Activated T-cell treated with anti-CD3 and anti-CD28 coated beads, Interleukin-2, amount 50 U/mL, for 4 hours (primary cell): ENCODE measurements around the gene MBP. TPM values are rescaled to one million over a fixed set of nuclear protein-coding genes. Genes with fewer than 3 reads are reported as not detected.

Source experiments
- ATAC-seq, 2 donors: fragments of 200-7000 bp; cut with Tn5 transposase; one replicate each; pipeline ENCODE4 v1.10.0; 2021
- DNase-seq: peaks from one replicate; pipeline ENCODE4 v3.0.0-alpha.2; 2020
- H3K27me3 Mint-ChIP-seq: one replicate; pipeline ENCODE4 v1.8.0; 2021; ENCODE audit warnings: low read depth, mixed read lengths
- H3K36me3 Mint-ChIP-seq: one replicate; pipeline ENCODE4 v1.8.0; 2022; ENCODE audit warnings: mixed read lengths; ENCODE audit not compliant: insufficient read depth
- H3K4me1 Mint-ChIP-seq: one replicate; pipeline ENCODE4 v1.8.0; 2021; ENCODE audit warnings: low read depth, mixed read lengths
- H3K4me3 Mint-ChIP-seq: one replicate; pipeline ENCODE4 v1.8.0; 2021; ENCODE audit warnings: mild to moderate bottlenecking, moderate library complexity, mixed read lengths
- H3K9me3 Mint-ChIP-seq: one replicate; pipeline ENCODE4 v1.8.0; 2021; ENCODE audit warnings: mixed read lengths
- total RNA-seq, 3 donors: library from RNA; stranded (reverse); gene quantifications; one replicate each; pipeline ENCODE4 v1.2.1, GENCODE V29; 2021

MBP gene
- total RNA-seq, 3 donors from 2014 or later: 28.1 to 32.9 (median 32.3) TPM

GRCh38 chr18:77161961-77162360 lies 29.4 kb upstream of the MBP start:
- Mint-ChIP-seq H3K9me3 (no peaks in the 10 kb centered on the region), H3K4me3 (no peak overlapping the region), H3K36me3 (no peaks in the 10 kb centered on the region), H3K4me1 (no peaks in the 10 kb centered on the region), H3K27me3 (peaks cover 2% of the 10 kb centered on the region)
- DNase-seq: no peak
- no peak for ATAC-seq

GRCh38 chr18:77161383-77161782 lies 28.8 kb upstream of the MBP start:
- Mint-ChIP-seq H3K4me3 (no peak overlapping the region), H3K4me1 (no peaks in the 10 kb centered on the region), H3K36me3 (no peaks in the 10 kb centered on the region), H3K27me3 (peaks cover 2% of the 10 kb centered on the region), H3K9me3 (no peaks in the 10 kb centered on the region)
- no peak for ATAC-seq
- no peak for DNase-seq

DNA sequence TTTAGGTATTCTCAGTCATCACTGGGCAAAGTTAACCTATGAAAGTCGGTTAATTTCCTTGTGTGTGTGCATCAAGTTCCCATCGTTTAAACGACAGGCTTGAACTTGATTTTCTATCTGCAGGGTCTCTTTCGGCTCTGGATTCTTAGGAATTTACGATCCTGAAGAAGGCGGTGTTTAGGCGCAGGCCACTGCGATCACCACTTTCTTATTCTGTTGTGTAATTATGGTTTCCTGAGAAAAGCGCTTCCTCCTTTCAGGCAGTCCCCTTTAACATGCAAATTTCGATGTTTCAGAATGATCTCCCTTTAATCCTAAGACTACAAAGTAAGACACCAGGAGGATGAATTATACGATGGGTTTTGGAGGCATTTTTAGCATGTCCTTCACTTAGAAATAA lies 27.9 kb upstream of the MBP start:
- ATAC-seq (no peak), DNase-seq (no peak)
- peaks cover 2% of the 10 kb centered on the region for H3K27me3 Mint-ChIP-seq
- H3K9me3 Mint-ChIP-seq: no peaks in the 10 kb centered on the region
- H3K36me3 Mint-ChIP-seq: no peaks in the 10 kb centered on the region
- no peak overlapping the region for H3K4me3 Mint-ChIP-seq
- no peaks in the 10 kb centered on the region for H3K4me1 Mint-ChIP-seq

DNA sequence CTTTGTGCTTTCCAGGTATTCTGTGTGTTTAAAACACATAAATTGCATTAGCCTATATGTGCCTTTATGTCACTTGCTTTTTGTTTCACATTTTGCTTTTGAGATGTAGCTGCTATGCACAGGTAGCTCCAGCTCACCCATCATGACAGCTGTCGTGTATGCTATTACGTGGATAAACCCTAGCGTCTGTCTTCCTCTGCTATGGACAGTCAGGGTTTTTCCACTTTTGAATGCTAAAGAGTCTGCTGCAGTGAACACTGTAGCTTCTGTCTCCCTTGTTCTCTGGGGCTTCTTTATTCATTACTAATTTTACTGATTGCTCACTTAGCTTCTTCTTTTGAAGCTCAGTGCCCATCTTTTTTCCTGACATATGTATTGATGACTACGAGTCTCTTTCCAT lies 24.7 kb upstream of the MBP start:
- H3K4me3 Mint-ChIP-seq: no peak overlapping the region
- H3K4me1 Mint-ChIP-seq: no peaks in the 10 kb centered on the region
- H3K36me3 Mint-ChIP-seq: no peaks in the 10 kb centered on the region
- no peaks in the 10 kb centered on the region for H3K9me3 Mint-ChIP-seq
- no peak for DNase-seq
- no peaks in the 10 kb centered on the region for H3K27me3 Mint-ChIP-seq
- no peak for ATAC-seq

- Mint-ChIP-seq H3K4me1 (peaks cover 10% of the 10 kb centered on the region), H3K36me3 (no peaks in the 10 kb centered on the region), H3K27me3 (no peaks in the 10 kb centered on the region), H3K9me3 (no peaks in the 10 kb centered on the region), H3K4me3 (no peak overlapping the region)
- no peak for DNase-seq
- no peak for ATAC-seq
Measured at GRCh38 chr18:77155031-77155430, 22.4 kb upstream of the MBP start.

- ATAC-seq: no peak
- H3K27me3 Mint-ChIP-seq: no peaks in the 10 kb centered on the region
- no peak overlapping the region for H3K4me3 Mint-ChIP-seq
- DNase-seq: no peak
- H3K4me1 Mint-ChIP-seq: peaks cover 13% of the 10 kb centered on the region
- no peaks in the 10 kb centered on the region for H3K9me3 Mint-ChIP-seq
- no peaks in the 10 kb centered on the region for H3K36me3 Mint-ChIP-seq
Measured at GRCh38 chr18:77153404-77153803, 20.8 kb upstream of the MBP start.

- H3K36me3 Mint-ChIP-seq: no peaks in the 10 kb centered on the region
- ATAC-seq: no peak
- no peak overlapping the region for H3K4me3 Mint-ChIP-seq
- H3K27me3 Mint-ChIP-seq: no peaks in the 10 kb centered on the region
- H3K9me3 Mint-ChIP-seq: no peaks in the 10 kb centered on the region
- no peak for DNase-seq
- peaks cover 24% of the 10 kb centered on the region for H3K4me1 Mint-ChIP-seq
Measured at GRCh38 chr18:77151772-77152520, 19.4 kb upstream of the MBP start.

DNA sequence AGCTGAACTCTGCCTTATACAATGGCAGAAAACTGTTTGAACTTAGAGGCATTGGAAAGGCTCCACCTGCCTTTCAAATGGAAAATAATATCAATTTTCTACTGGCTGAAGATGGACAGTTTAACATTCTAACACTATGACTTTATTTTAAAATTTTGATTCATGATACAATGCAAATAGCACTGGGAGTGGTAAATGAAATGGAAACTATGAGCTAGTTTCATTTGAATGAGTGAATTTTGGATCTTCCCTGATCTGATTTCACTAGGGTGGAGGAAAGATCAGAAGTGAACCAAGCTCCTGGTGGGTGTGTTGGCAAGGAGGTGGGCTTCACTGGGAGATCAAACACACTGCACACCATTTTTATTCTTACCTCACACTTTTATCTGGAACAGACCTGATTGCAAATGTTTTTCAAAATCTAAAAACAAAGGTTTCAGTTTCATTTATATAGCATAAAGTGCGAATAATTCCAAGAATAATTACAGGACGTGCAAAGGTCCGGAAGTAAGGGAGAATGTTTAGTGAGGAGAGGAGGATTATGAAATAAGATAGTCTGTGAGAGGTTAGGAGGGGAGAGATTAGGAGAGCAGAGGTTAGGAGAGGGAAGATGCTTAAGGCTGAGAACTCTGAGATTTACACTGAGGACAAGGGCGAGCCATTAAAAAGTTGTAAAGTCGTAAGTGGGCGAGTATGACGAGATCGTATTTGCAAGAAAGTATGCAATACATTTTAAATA lies 18.6 kb upstream of the MBP start:
- Mint-ChIP-seq H3K9me3 (no peaks in the 10 kb centered on the region), H3K27me3 (no peaks in the 10 kb centered on the region), H3K4me1 (peaks cover 32% of the 10 kb centered on the region), H3K36me3 (no peaks in the 10 kb centered on the region), H3K4me3 (no peak overlapping the region)
- DNase-seq (no peak), ATAC-seq (peak in 1 of 2 donors; percentile 38)

GRCh38 chr18:77150588-77150987 lies 18.0 kb upstream of the MBP start:
- H3K36me3 Mint-ChIP-seq: no peaks in the 10 kb centered on the region
- no peaks in the 10 kb centered on the region for H3K9me3 Mint-ChIP-seq
- DNase-seq: no peak
- H3K4me3 Mint-ChIP-seq: no peak overlapping the region
- peaks cover 35% of the 10 kb centered on the region for H3K4me1 Mint-ChIP-seq
- H3K27me3 Mint-ChIP-seq: no peaks in the 10 kb centered on the region
- no peak for ATAC-seq

- no peak for DNase-seq
- H3K4me3 Mint-ChIP-seq: no peak overlapping the region
- peaks cover 8% of the 10 kb centered on the region for H3K9me3 Mint-ChIP-seq
- H3K27me3 Mint-ChIP-seq: no peaks in the 10 kb centered on the region
- peaks cover 45% of the 10 kb centered on the region for H3K4me1 Mint-ChIP-seq
- ATAC-seq: no peak
- no peaks in the 10 kb centered on the region for H3K36me3 Mint-ChIP-seq
Measured at GRCh38 chr18:77148289-77148688, 15.7 kb upstream of the MBP start.

- DNase-seq: peak; percentile 24
Measured at GRCh38 chr18:77147418-77147852, 14.9 kb upstream of the MBP start.

DNA sequence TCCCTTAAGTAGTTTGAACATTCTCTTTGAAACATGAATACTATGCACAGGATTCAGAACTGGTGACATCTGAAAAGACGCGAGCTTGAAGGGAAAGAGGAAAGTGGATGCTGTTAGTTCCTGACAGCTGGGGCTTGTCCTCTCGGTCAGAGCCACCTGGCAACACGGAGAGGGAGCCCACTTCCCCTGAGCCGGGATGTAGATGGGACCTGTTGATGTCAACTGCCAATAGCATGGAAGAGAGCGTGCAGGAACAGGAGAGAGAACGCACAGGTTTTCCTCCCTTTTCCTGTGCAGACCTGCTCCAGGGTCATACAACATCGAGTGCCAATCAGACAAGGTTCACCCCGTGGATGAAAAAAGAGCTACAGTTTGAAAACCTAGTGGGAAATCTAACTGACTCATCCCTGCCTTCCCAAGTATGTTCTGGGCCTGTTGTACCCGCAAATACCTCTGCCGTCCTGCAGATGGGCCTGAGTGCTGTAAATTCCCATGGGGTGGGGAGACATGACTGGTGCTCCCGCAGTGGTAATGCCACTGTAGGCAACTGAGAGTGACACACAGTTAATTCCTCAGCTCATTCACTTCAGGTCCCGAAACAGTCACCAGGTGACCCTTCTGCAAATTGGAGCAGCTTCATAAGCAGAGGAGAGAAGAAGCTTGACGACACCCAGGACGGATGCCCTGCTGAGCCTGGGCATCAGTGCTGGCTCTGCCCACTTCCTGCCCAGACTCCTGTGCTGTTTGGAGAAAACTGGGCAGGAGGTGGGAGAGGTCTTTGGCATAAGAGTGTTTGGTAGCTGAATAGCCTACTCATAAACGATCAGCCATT lies 13.9 kb upstream of the MBP start:
- H3K9me3 Mint-ChIP-seq: peaks cover 20% of the 10 kb centered on the region
- H3K4me3 Mint-ChIP-seq: no peak overlapping the region
- ATAC-seq (no peak), DNase-seq (no peak)
- H3K4me1 Mint-ChIP-seq: peaks cover 52% of the 10 kb centered on the region
- H3K36me3 Mint-ChIP-seq: no peaks in the 10 kb centered on the region
- no peaks in the 10 kb centered on the region for H3K27me3 Mint-ChIP-seq

More at GRCh38 chr18:77147418-77147852, 14.9 kb upstream of the MBP start:
- Mint-ChIP-seq H3K9me3 (peaks cover 14% of the 10 kb centered on the region), H3K36me3 (no peaks in the 10 kb centered on the region), H3K27me3 (no peaks in the 10 kb centered on the region), H3K4me1 (peaks cover 45% of the 10 kb centered on the region), H3K4me3 (peak overlapping the region; percentile 40)
- ATAC-seq: peak; percentile 85 to 92

DNA sequence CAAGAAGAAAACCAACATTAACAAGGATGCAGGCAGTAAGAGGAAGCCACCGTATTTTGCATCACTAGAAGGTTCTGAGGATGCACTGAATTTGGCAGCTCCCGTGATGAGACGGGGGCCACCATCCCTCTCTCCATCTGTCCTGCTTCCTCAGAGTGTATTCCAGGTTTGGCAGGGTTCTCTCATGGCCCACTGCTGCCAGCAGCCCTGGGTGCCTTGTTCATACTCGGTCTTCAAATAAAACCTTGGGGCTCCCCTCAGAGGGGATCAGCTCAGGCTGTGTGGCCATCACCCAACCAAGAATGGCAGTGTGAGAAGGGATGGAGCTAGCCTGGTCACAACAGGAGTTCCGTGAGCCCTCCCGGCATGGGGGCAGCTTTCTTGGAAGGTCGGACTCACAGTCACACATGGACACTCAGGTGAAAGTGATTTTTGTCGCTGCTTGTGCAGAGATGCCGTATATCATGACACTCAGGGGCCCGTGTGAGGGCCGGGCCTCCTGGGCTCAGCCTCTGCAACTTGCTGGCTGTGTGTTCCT lies 12.8 kb upstream of the MBP start:
- Mint-ChIP-seq H3K36me3 (no peaks in the 10 kb centered on the region), H3K9me3 (peaks cover 20% of the 10 kb centered on the region), H3K4me3 (no peak overlapping the region), H3K4me1 (peaks cover 53% of the 10 kb centered on the region), H3K27me3 (no peaks in the 10 kb centered on the region)
- no peak for ATAC-seq
- DNase-seq: no peak

DNA sequence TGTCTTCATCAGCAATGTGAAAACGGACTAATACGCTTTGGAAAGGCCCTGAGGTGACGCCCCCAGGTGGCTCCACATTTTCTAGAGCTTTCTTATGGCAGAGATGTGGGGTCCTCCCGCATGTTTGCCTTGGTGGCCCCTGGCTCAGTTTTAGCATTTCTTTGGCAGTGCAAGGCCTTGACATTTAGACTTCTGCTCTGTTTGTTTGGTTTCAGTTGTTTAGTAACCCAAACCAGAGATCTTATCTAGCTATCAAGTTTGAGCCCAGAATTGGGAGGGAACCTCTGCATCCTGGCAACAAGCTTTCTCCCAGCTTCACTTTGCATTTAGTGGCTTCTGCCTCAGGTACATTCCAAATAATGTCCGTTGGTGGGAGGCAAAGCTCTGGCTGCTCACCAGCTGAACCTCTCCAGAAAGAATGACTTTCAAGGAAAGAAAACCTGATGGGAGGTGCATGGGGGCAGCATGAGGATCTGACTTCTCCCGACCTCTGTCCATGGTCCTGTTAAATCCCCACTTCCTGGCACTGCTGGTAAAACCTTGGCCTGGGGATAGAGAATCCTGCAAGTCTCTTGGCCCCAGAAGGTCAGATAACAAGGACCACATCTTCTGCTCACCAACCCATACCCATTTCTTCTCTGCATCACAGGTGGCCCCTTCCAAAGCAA lies 12.0 kb upstream of the MBP start:
- Mint-ChIP-seq H3K27me3 (no peaks in the 10 kb centered on the region), H3K36me3 (no peaks in the 10 kb centered on the region), H3K4me1 (peaks cover 59% of the 10 kb centered on the region), H3K9me3 (peaks cover 20% of the 10 kb centered on the region), H3K4me3 (no peak overlapping the region)
- DNase-seq: no peak
- ATAC-seq: no peak
